ENCODE results near the gene STOM. TPM values are rescaled to one million over a fixed set of nuclear protein-coding genes. Genes with fewer than 3 reads are reported as not detected.

Gene STOM
- total RNA-seq, 1 experiment from 2014 or later: 72.4 TPM

DNA sequence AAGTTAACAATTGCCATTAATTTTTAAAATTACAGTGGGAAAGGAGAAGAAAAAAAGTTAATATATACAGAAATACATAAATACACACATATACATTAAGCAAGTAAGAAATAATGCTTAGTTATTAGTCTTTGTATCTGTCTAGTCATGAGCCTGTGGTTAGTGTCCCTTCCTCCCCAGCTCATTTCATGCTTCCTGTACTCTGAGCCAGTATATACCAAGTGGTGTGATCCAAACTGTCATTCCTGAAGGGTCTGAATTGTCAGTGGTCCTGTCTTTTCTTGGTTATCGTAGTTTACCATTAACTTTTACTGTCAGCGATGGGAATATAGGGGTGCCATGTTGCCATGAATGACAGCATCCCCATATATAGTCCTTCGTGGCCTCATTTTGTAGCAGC, 24.2 kb upstream of the STOM start:
- H3K4me1 ChIP-seq (ENCODE audit: insufficient read depth, low read length, poor library complexity, severe bottlenecking): no peaks in the 10 kb centered on the region
- intact Hi-C loops (cut with micrococcal nuclease; ENCODE audit: unreplicated experiment): no loop called here
- H3K4me3 ChIP-seq (ENCODE audit: low read depth, low read length, poor library complexity, severe bottlenecking): no peak overlapping the region
- ChIA-PET CTCF (no interaction called here), POLR2A (ENCODE audit: low non-redundant PET) (no interaction called here)
- H3K27me3 ChIP-seq (replicated peaks; ENCODE audit: insufficient read depth, low read depth, low read length, poor library complexity): no peaks in the 10 kb centered on the region
- H3K9me3 ChIP-seq (ENCODE audit: low read depth, low read length, poor library complexity, severe bottlenecking): no peaks in the 10 kb centered on the region
- no TSS peak for BruUV-seq (replicated peaks)
- no peak for DNase-seq (ENCODE audit: low spot score)
- TF ChIP-seq EZH2 (IDR thresholded peaks at IDR 0.05; ENCODE audit: borderline replicate concordance, low read depth, low read length, poor library complexity, severe bottlenecking): no peak
- TF ChIP-seq, protein P1, sequence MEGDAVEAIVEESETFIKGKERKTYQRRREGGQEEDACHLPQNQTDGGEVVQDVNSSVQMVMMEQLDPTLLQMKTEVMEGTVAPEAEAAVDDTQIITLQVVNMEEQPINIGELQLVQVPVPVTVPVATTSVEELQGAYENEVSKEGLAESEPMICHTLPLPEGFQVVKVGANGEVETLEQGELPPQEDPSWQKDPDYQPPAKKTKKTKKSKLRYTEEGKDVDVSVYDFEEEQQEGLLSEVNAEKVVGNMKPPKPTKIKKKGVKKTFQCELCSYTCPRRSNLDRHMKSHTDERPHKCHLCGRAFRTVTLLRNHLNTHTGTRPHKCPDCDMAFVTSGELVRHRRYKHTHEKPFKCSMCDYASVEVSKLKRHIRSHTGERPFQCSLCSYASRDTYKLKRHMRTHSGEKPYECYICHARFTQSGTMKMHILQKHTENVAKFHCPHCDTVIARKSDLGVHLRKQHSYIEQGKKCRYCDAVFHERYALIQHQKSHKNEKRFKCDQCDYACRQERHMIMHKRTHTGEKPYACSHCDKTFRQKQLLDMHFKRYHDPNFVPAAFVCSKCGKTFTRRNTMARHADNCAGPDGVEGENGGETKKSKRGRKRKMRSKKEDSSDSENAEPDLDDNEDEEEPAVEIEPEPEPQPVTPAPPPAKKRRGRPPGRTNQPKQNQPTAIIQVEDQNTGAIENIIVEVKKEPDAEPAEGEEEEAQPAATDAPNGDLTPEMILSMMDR (conservative IDR thresholded peaks at IDR 0.05; ENCODE audit: low read depth, low read length): no peak
- no peaks in the 10 kb centered on the region for H3K36me3 ChIP-seq (ENCODE audit: insufficient read depth, low read length, poor library complexity, severe bottlenecking)
- no peak overlapping the region for H3K27ac ChIP-seq (ENCODE audit: low read depth, low read length, poor library complexity, severe bottlenecking)

DNA sequence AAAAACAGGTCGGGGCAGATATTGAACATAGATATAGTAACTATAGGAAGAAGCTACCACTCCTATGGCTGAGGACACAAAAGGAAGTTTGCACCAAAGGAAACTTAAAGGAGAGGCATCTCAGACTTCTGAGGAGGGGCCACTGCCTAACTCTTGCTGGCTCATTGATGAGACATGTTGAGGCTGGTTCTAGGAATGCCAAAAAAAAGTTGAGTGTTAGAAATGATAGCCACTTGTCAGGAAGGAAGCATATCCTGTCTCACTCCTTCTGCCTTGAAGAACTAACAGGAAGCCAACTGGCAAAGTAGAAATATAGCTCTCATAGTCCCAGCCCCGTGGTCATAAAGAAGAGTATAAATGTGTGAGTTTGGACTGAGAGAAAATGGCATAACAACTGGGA, 23.3 kb upstream of the STOM start:
- no peak overlapping the region for H3K4me3 ChIP-seq (ENCODE audit: low read depth, low read length, poor library complexity, severe bottlenecking)
- ChIA-PET POLR2A (ENCODE audit: low non-redundant PET) (no interaction called here), CTCF (no interaction called here)
- H3K36me3 ChIP-seq (ENCODE audit: insufficient read depth, low read length, poor library complexity, severe bottlenecking): no peaks in the 10 kb centered on the region
- no peaks in the 10 kb centered on the region for H3K4me1 ChIP-seq (ENCODE audit: insufficient read depth, low read length, poor library complexity, severe bottlenecking)
- H3K9me3 ChIP-seq (ENCODE audit: low read depth, low read length, poor library complexity, severe bottlenecking): no peaks in the 10 kb centered on the region
- no peak overlapping the region for H3K27ac ChIP-seq (ENCODE audit: low read depth, low read length, poor library complexity, severe bottlenecking)
- intact Hi-C loops (cut with micrococcal nuclease; ENCODE audit: unreplicated experiment): no loop called here
- no peaks in the 10 kb centered on the region for H3K27me3 ChIP-seq (replicated peaks; ENCODE audit: insufficient read depth, low read depth, low read length, poor library complexity)
- DNase-seq (ENCODE audit: low spot score): no peak
- no TSS peak for BruUV-seq (replicated peaks)
- TF ChIP-seq, protein P1 (conservative IDR thresholded peaks at IDR 0.05; ENCODE audit: low read depth, low read length): no peak
- TF ChIP-seq EZH2 (IDR thresholded peaks at IDR 0.05; ENCODE audit: borderline replicate concordance, low read depth, low read length, poor library complexity, severe bottlenecking): no peak

DNA sequence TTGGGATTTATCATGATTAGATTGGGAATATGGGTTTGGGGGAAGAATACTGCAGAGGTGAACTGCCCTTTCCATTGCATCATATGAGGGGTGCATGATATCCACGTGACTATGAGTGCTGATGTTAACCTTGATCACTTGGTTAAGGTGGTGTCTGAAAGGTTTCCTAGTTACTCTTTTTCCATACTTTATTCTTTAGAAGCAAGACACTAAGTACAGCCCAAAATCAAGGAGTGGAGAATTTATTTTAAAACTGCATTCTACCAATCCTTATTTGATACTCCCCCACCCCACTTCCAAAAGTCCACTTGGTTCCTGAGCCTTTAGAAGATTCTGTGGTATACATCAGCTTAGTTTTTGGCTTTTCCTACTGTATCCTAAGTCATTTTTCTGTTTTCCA, 20.3 kb upstream of the STOM start:
- CTCF ChIA-PET: no interaction called here

More for the DNA sequence above, 20.3 kb upstream of the STOM start:
- BruUV-seq (replicated peaks): no TSS peak
- Histone ChIP-seq H3K4me1 (ENCODE audit: insufficient read depth, low read length, poor library complexity, severe bottlenecking) (no peaks in the 10 kb centered on the region), H3K36me3 (ENCODE audit: insufficient read depth, low read length, poor library complexity, severe bottlenecking) (no peaks in the 10 kb centered on the region), H3K4me3 (ENCODE audit: low read depth, low read length, poor library complexity, severe bottlenecking) (no peak overlapping the region), H3K27me3 (replicated peaks; ENCODE audit: insufficient read depth, low read depth, low read length, poor library complexity) (no peaks in the 10 kb centered on the region), H3K9me3 (ENCODE audit: low read depth, low read length, poor library complexity, severe bottlenecking) (no peaks in the 10 kb centered on the region), H3K27ac (ENCODE audit: low read depth, low read length, poor library complexity, severe bottlenecking) (no peak overlapping the region)
- intact Hi-C loops (cut with micrococcal nuclease; ENCODE audit: unreplicated experiment): no loop called here
- TF ChIP-seq EZH2 (IDR thresholded peaks at IDR 0.05; ENCODE audit: borderline replicate concordance, low read depth, low read length, poor library complexity, severe bottlenecking): no peak
- TF ChIP-seq, protein P1 (conservative IDR thresholded peaks at IDR 0.05; ENCODE audit: low read depth, low read length): no peak
- POLR2A ChIA-PET (ENCODE audit: low non-redundant PET): no interaction called here
- DNase-seq (ENCODE audit: low spot score): no peak

Measured in A673 (cell line).